Endothelial cell of umbilical vein (primary cell): Measurements from ENCODE around the gene ST8SIA1. TPM values are rescaled to one million over a fixed set of nuclear protein-coding genes. Genes with fewer than 3 reads are reported as not detected.

Source experiments
- BruUV-seq: library from RNA; stranded (reverse); fragments of 400-500 nt; replicated peaks from 2 replicates; lab custom pipeline; 2021; lab: Mats Ljungman, UMichigan
- CTCF ChIA-PET: fragments of 300-600, 350-600 bp; sonication (Branson Sonifier 250); formaldehyde crosslinking; loops from one replicate; lab custom pipeline; 2021; ENCODE audit warnings: antibody characterized with exemption, inconsistent platforms; lab: Charles Lee
- POLR2A ChIA-PET: fragments of 300-600, 350-600 bp; sonication (Branson Sonifier 250); formaldehyde crosslinking; loops from one replicate; lab custom pipeline; 2021; ENCODE audit warnings: antibody characterized with exemption, inconsistent platforms; lab: Charles Lee
- DNase-seq: peaks from one replicate; pipeline ENCODE4 v3.0.0-alpha.2; 2011; ENCODE audit warnings: low read depth, low spot score
- FAIRE-seq: peaks from 2 replicates; lab custom pipeline; 2011; peaks lifted over from hg19 to GRCh38; lab: Jason Lieb, UNC
- H2AFZ ChIP-seq: 2 replicates; pipeline ENCODE4 v1.6.0; 2012; ENCODE audit warnings: low read depth, low read length, control low read depth, inconsistent platforms
- H3K27ac ChIP-seq: 2 replicates; pipeline ENCODE4 v1.5.1; 2011; ENCODE audit warnings: low read depth, mild to moderate bottlenecking, control low read depth, low read length, moderate library complexity; ENCODE audit not compliant: insufficient read depth
- H3K27me3 ChIP-seq, 2 experiments: 2 replicates each; pipeline versions ENCODE4 v1.6.0 to v1.6.1; 2011; ENCODE audit warnings: low read length in 2 of 2, mixed read lengths in 1 of 2; ENCODE audit not compliant: control insufficient read depth in 2 of 2, insufficient read depth in 2 of 2
- H3K36me3 ChIP-seq, 2 experiments: 2 replicates in 1 of 2; 3 replicates in 1 of 2; pipeline ENCODE4 v1.5.1; 2011; ENCODE audit warnings: low read length in 2 of 2, mild to moderate bottlenecking in 1 of 2, moderate library complexity in 1 of 2; ENCODE audit not compliant: control insufficient read depth in 2 of 2, insufficient read depth in 2 of 2; ENCODE audit errors: extremely low read depth in 1 of 2
- H3K4me1 ChIP-seq: 3 replicates; pipeline ENCODE4 v1.5.1; 2011; ENCODE audit warnings: mild to moderate bottlenecking, low read length; ENCODE audit not compliant: control insufficient read depth, insufficient read depth; ENCODE audit errors: extremely low read depth
- H3K4me2 ChIP-seq: 2 replicates; pipeline ENCODE4 v1.6.1; 2011; ENCODE audit warnings: low read length, control low read depth, mixed read lengths; ENCODE audit not compliant: insufficient read depth
- H3K4me3 ChIP-seq, 3 experiments: fragments of 200-600 bp in 1 of 3; sonication (generic), shearing (Covaris generic) in 1 of 3; replicated peaks in 1 of 3; 2 replicates each; pipeline ENCODE4 v1.5.1; 2011 to 2016; ENCODE audit warnings: control low read depth in 3 of 3, low read length in 3 of 3, mild to moderate bottlenecking in 2 of 3, inconsistent platforms in 1 of 3, low read depth in 1 of 3, moderate library complexity in 1 of 3; ENCODE audit not compliant: insufficient read depth in 1 of 3
- H3K79me2 ChIP-seq: 2 replicates; pipeline ENCODE4 v1.6.0; 2012; ENCODE audit warnings: low read length, inconsistent platforms; ENCODE audit not compliant: control insufficient read depth, insufficient read depth
- H3K9ac ChIP-seq: replicated peaks from 2 replicates; pipeline ENCODE3; 2011; ENCODE audit warnings: low read length, control low read depth; ENCODE audit not compliant: insufficient read depth; ENCODE audit errors: extremely low read depth
- H3K9me1 ChIP-seq: replicated peaks from 3 replicates; pipeline ENCODE4 v1.6.0; 2011; ENCODE audit warnings: mild to moderate bottlenecking, low read length; ENCODE audit not compliant: control insufficient read depth, insufficient read depth; ENCODE audit errors: extremely low read depth
- H3K9me3 ChIP-seq: replicated peaks from 2 replicates; pipeline ENCODE4 v1.5.1; 2012; ENCODE audit warnings: low read length, inconsistent platforms; ENCODE audit not compliant: control insufficient read depth, insufficient read depth
- H4K20me1 ChIP-seq: replicated peaks from 2 replicates; pipeline ENCODE3; 2011; ENCODE audit warnings: mild to moderate bottlenecking, low read length; ENCODE audit not compliant: control insufficient read depth, insufficient read depth; ENCODE audit errors: extremely low read depth
- EZH2 ChIP-seq: IDR thresholded peaks from 2 replicates; pipeline ENCODE4 v1.6.1; 2012; ENCODE audit warnings: borderline replicate concordance, low read depth, mild to moderate bottlenecking, moderate library complexity, low read length, inconsistent platforms; ENCODE audit not compliant: severe bottlenecking
- FOS ChIP-seq: IDR thresholded peaks from 2 replicates; pipeline ENCODE4 v1.6.1; 2011; ENCODE audit warnings: mild to moderate bottlenecking, low read length, moderate library complexity, borderline replicate concordance; ENCODE audit not compliant: insufficient read depth
- GATA2 ChIP-seq: IDR thresholded peaks from 2 replicates; pipeline ENCODE4 v1.7.0; 2011; ENCODE audit warnings: low read depth, mild to moderate bottlenecking, moderate library complexity, mixed read lengths, low read length; ENCODE audit not compliant: insufficient read length, insufficient read depth
- JUN ChIP-seq: IDR thresholded peaks from 2 replicates; pipeline ENCODE4 v1.6.1; 2011; ENCODE audit warnings: borderline replicate concordance, low read depth; ENCODE audit not compliant: insufficient read length, insufficient read depth
- MAX ChIP-seq: IDR thresholded peaks from 2 replicates; pipeline ENCODE4 v1.6.1; 2011; ENCODE audit not compliant: insufficient read depth, insufficient read length
- MYC ChIP-seq: IDR thresholded peaks from one replicate; pipeline ENCODE4 v1.6.1; 2011; ENCODE audit warnings: mild to moderate bottlenecking, low read depth, low read length
- POLR2A ChIP-seq: IDR thresholded peaks from 2 replicates; pipeline ENCODE4 v1.6.1; 2012; ENCODE audit warnings: low read depth, mild to moderate bottlenecking, control low read depth, low read length
- POLR2AphosphoS5 ChIP-seq: IDR thresholded peaks from 2 replicates; pipeline ENCODE4 v1.6.1; 2012; ENCODE audit warnings: low read depth, mild to moderate bottlenecking, control low read depth, low read length, moderate library complexity; ENCODE audit not compliant: insufficient read depth
- dilution Hi-C: fragments of 300-500 bp; cut with MboI; formaldehyde crosslinking; loops from one replicate; pipeline ENCODE4 v1.15.0; 2019; ENCODE audit warnings: low sequenced_read_pairs; ENCODE audit not compliant: extremely low pct_ligation_motif_present
- intact Hi-C: fragments of 100-400 bp; cut with micrococcal nuclease; formaldehyde crosslinking; loops from one replicate; pipeline ENCODE4 v1.10.0; 2022
- polyA plus RNA-seq, 4 experiments: library from polyadenylated mRNA; depleted of rRNA in 3 of 4; stranded (reverse) in 3 of 4; unstranded in 1 of 4; fragments of >200 nt; gene quantifications; 2 replicates each; pipeline versions ENCODE4 v1.2.1 to v1.2.3, GENCODE V29; 2011 to 2012; ENCODE audit warnings: missing spikeins in 1 of 4
- total RNA-seq: library from RNA; stranded (reverse); gene quantifications from 2 replicates; pipeline ENCODE4 v1.2.3, GENCODE V29; 2021
- TF ChIP-seq, protein P1 (sequence below), 2 donors: IDR thresholded peaks; 1 replicate in 1 of 2; 2 replicates in 1 of 2; pipeline ENCODE4 v1.5.1; 2011; ENCODE audit warnings: low read length in 2 of 2, mild to moderate bottlenecking in 2 of 2, moderate library complexity in 2 of 2, control low read depth in 1 of 2, inconsistent platforms in 1 of 2, low read depth in 1 of 2; ENCODE audit not compliant: insufficient read depth in 1 of 2; ENCODE audit errors: extremely low read depth in 1 of 2

ST8SIA1 gene
- total and polyA plus RNA-seq, 2 donors (not counting 3 experiments of a cell fraction or from before 2014, with no cell fraction given) = not detected

- no TSS peak for BruUV-seq
- TF ChIP-seq POLR2AphosphoS5 (no peak), FOS (no peak), MAX (no peak), JUN (no peak), POLR2A (no peak), GATA2 (no peak), MYC (no peak), EZH2 (no peak)
- TF ChIP-seq, protein P1, sequence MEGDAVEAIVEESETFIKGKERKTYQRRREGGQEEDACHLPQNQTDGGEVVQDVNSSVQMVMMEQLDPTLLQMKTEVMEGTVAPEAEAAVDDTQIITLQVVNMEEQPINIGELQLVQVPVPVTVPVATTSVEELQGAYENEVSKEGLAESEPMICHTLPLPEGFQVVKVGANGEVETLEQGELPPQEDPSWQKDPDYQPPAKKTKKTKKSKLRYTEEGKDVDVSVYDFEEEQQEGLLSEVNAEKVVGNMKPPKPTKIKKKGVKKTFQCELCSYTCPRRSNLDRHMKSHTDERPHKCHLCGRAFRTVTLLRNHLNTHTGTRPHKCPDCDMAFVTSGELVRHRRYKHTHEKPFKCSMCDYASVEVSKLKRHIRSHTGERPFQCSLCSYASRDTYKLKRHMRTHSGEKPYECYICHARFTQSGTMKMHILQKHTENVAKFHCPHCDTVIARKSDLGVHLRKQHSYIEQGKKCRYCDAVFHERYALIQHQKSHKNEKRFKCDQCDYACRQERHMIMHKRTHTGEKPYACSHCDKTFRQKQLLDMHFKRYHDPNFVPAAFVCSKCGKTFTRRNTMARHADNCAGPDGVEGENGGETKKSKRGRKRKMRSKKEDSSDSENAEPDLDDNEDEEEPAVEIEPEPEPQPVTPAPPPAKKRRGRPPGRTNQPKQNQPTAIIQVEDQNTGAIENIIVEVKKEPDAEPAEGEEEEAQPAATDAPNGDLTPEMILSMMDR (IDR thresholded peaks at IDR 0.05; ENCODE audit: extremely low read depth in 1 of 2, insufficient read depth in 1 of 2, low read depth in 1 of 2, low read length in 2 of 2) = no peak
- Histone ChIP-seq H3K36me3 (no peaks in the 10 kb centered on the region), H3K9ac (no peak overlapping the region), H3K4me1 (peaks cover 7% of the 10 kb centered on the region), H3K9me3 (no peaks in the 10 kb centered on the region), H3K79me2 (no peaks in the 10 kb centered on the region), H3K27ac (no peak overlapping the region), H3K4me3 (no peak overlapping the region), H3K9me1 (no peaks in the 10 kb centered on the region), H3K27me3 (peaks cover 5 to 15% of the 10 kb centered on the region in 2 experiments), H2AFZ (no peak overlapping the region), H3K4me2 (no peak overlapping the region), H4K20me1 (no peaks in the 10 kb centered on the region)
- CTCF ChIA-PET = no interaction called here
- intact Hi-C loops (no loop called here), dilution Hi-C loops (no loop called here)
- DNase-seq = no peak
- no peak for FAIRE-seq
- POLR2A ChIA-PET = no interaction called here
Measured at GRCh38 chr12:22266101-22266500, 68.4 kb downstream of the ST8SIA1 start.
